Spleen (tissue), 13 donors: ENCODE measurements around the gene STARD3NL. TPM values are rescaled to one million over a fixed set of nuclear protein-coding genes. Genes with fewer than 3 reads are reported as not detected.
A peak's percentile ranks its signal among the peaks of the same experiment; 100 is the strongest.

ENCODE experiments used
- DNase-seq: peaks from one replicate; pipeline ENCODE4 v3.0.0-alpha.2; 2020
- H3K27ac ChIP-seq, 8 donors: fragments of 200-600 bp; sonication (generic) in 7 of 8; 1 replicate in 4 of 8; 2 replicates in 4 of 8; pipeline versions ENCODE4 v1.5.0 to v1.8.0; 2016 to 2021; ENCODE audit warnings: inconsistent platforms in 4 of 8, mild to moderate bottlenecking in 4 of 8, moderate library complexity in 1 of 8
- H3K27me3 ChIP-seq, 7 donors: fragments of 200-600 bp; sonication (generic) in 6 of 7; replicated peaks in 1 of 7; 1 replicate in 4 of 7; 2 replicates in 3 of 7; pipeline versions ENCODE4 v1.5.0 to v1.8.0; 2016 to 2021; ENCODE audit warnings: inconsistent platforms in 3 of 7, mild to moderate bottlenecking in 1 of 7
- H3K36me3 ChIP-seq, 6 donors: fragments of 200-600 bp; sonication (generic) in 5 of 6; 1 replicate in 4 of 6; 2 replicates in 2 of 6; pipeline versions ENCODE4 v1.5.0 to v1.8.0; 2016 to 2021; ENCODE audit warnings: inconsistent platforms in 2 of 6
- H3K4me1 ChIP-seq, 6 donors: fragments of 200-600 bp; sonication (generic) in 5 of 6; 1 replicate in 3 of 6; 2 replicates in 3 of 6; pipeline versions ENCODE4 v1.5.0 to v1.8.0; 2016 to 2021; ENCODE audit warnings: inconsistent platforms in 3 of 6
- H3K4me3 ChIP-seq, 8 donors: fragments of 200-600 bp; sonication (generic) in 7 of 8; 1 replicate in 4 of 8; 2 replicates in 4 of 8; pipeline versions ENCODE4 v1.5.0 to v1.8.0; 2016 to 2021; ENCODE audit warnings: inconsistent platforms in 4 of 8, mild to moderate bottlenecking in 4 of 8, moderate library complexity in 2 of 8
- H3K9me3 ChIP-seq, 8 donors: fragments of 200-600 bp; sonication (generic) in 7 of 8; 1 replicate in 4 of 8; 2 replicates in 4 of 8; pipeline versions ENCODE4 v1.5.0 to v1.8.0; 2016 to 2021; ENCODE audit warnings: inconsistent platforms in 4 of 8
- CTCF ChIP-seq, 11 experiments: fragments of 200-600 bp in 7 of 11; fragments of 450-650 bp in 4 of 11; sonication (generic) in 4 of 11; IDR thresholded peaks in 8 of 11; conservative IDR thresholded peaks in 3 of 11; 1 replicate in 7 of 11; 2 replicates in 4 of 11; pipeline versions ENCODE4 v1.4.0 to v1.8.0; 2016 to 2021; ENCODE audit warnings: antibody characterized with exemption in 11 of 11, inconsistent platforms in 4 of 11, mild to moderate bottlenecking in 1 of 11
- POLR2A ChIP-seq, 3 donors: fragments of 450-650 bp; IDR thresholded peaks; one replicate each; pipeline ENCODE4 v1.5.1; 2017; ENCODE audit warnings: antibody characterized with exemption in 3 of 3, mild to moderate bottlenecking in 1 of 3
- POLR2AphosphoS5 ChIP-seq, 3 donors: sonication (generic); formaldehyde crosslinking; IDR thresholded peaks; one replicate each; pipeline ENCODE4 v1.5.1; 2017; ENCODE audit warnings: antibody characterized with exemption in 3 of 3
- WGBS, 5 donors: extraction: QIAGEN DNeasy Blood & Tissue Kit in 3 of 5; methylation state at CpG; one replicate each; pipeline versions ENCODE4 v1.1.5 to v1.1.7; 2013 to 2018; 5-methylcytosine and 5-hydroxymethylcytosine counted together
- intact Hi-C: fragments of 100-400 bp; cut with DNase I; formaldehyde crosslinking; loops from one replicate; pipeline ENCODE4 v1.15.0; 2023; ENCODE audit warnings: low total_unique reads
- long read RNA-seq, 2 donors: transcript quantifications; one replicate each; lab custom pipeline, GENCODE V29; 2026
- polyA plus RNA-seq, 3 donors: library from polyadenylated mRNA; stranded (reverse); fragments of 200-250 nt; gene quantifications; one replicate each; pipeline ENCODE4 v1.2.1, GENCODE V29; 2013
- total RNA-seq, 7 donors: library from RNA; depleted of rRNA in 3 of 7; stranded (reverse); fragments of >200 nt in 3 of 7; fragmentation: NEBNext Ultra II Directional in 4 of 7; extraction: Animal tissue kit (Norgen Biotek cat#: 25700) in 4 of 7; gene quantifications; one replicate each; pipeline versions ENCODE4 v1.1.0 to v1.2.1, GENCODE V29; 2016 to 2021
- donor health status: healthy with polysubstance abuse.
- donor health status: DM: no; HTN: no; CAD: no; lungs with moderate emphysema.
- donor health status: DM: no; HTN: no; CAD: no.
- donor health status: Bipolar disorder and iron deficiency.
- donor health status: healthy.
- donor health status: DM: no; HTN: no; CAD: no.
- donor health status: DM: yes; HTN: yes; CAD: no.

STARD3NL gene
- total RNA-seq (10 to 100 TPM; 29.8 to 50.2 (median 38.8) TPM), polyA plus RNA-seq (10 to 100 TPM; 19.8 to 30.6 (median 24.1) TPM)
- long read RNA-seq, donor 1, transcript STARD3NL-201 (9 exons, 1,728 nt) = major isoform, 25 of 46 reads
- long read RNA-seq, donor 1, partial matches to known transcripts = 15 of 46 reads
- long read RNA-seq, donor 1, other reads (novel, unspliced or antisense) = 0 of 46 reads
- long read RNA-seq, donor 2, transcript STARD3NL-201 (9 exons, 1,728 nt) = major isoform, 16 of 21 reads
- long read RNA-seq, donor 2, partial matches to known transcripts = 5 of 21 reads
- long read RNA-seq, donor 2, other reads (novel, unspliced or antisense) = 0 of 21 reads

GRCh38 chr7:38178004-38178694, at the start of gene STARD3NL:
STARD3NL (plus strand) TSS chr7:38178245; CDS start chr7:38207505, 29,260 bp downstream.
- peak; percentile 97 for DNase-seq
- Histone ChIP-seq H3K27me3 (no peaks in the 10 kb centered on the region), H3K4me3 (peak within 1 kb of the TSS; percentile 58 to 88 (median 74)), H3K27ac (peak within 1 kb of the TSS; percentile 91 to 96 (median 94)), H3K9me3 (no peaks in the 10 kb centered on the region), H3K4me1 (peaks cover 20 to 55% (median 40%) of the 10 kb centered on the region in 6 donors), H3K36me3 (no peaks in the 10 kb centered on the region)
- TF ChIP-seq POLR2AphosphoS5 (IDR thresholded peaks at IDR 0.05) = peak; percentile 87 to 89 (median 89)
- TF ChIP-seq POLR2A (IDR thresholded peaks at IDR 0.05) = peak in 1 of 3 donors; percentile 58
- peak in 6 of 11 experiments; percentile 31 to 66 (median 46) for TF ChIP-seq CTCF (IDR thresholded peaks at IDR 0.05 in 8 of 11, conservative IDR thresholded peaks at IDR 0.05 in 3 of 11)
- WGBS, 5 donors = 0 to 1% (median 0%) methylated on average over 19 to 51 of the region's 51 CpGs
- intact Hi-C loops = no loop called here

GRCh38 chr7:38129162-38129561, 48.9 kb upstream of the STARD3NL start:
- no peaks in the 10 kb centered on the region for H3K4me1 ChIP-seq
- H3K36me3 ChIP-seq = no peaks in the 10 kb centered on the region
- H3K9me3 ChIP-seq = peaks cover 0 to 7% (median 0%) of the 10 kb centered on the region in 8 donors
- intact Hi-C loops = no loop called here
- no peak overlapping the region for H3K4me3 ChIP-seq
- TF ChIP-seq CTCF (IDR thresholded peaks at IDR 0.05 in 8 of 11, conservative IDR thresholded peaks at IDR 0.05 in 3 of 11) (no peak), POLR2A (IDR thresholded peaks at IDR 0.05) (no peak), POLR2AphosphoS5 (IDR thresholded peaks at IDR 0.05) (no peak)
- 91 to 97% (median 93%) methylated on average over 3 of the region's 3 CpGs for WGBS, 5 donors
- DNase-seq = no peak
- H3K27ac ChIP-seq = no peak overlapping the region
- H3K27me3 ChIP-seq = peaks cover 0 to 5% (median 0%) of the 10 kb centered on the region in 7 donors

GRCh38 chr7:38129579-38129978, 48.5 kb upstream of the STARD3NL start:
- no peaks in the 10 kb centered on the region for H3K4me1 ChIP-seq
- no peak for DNase-seq
- no peak for TF ChIP-seq CTCF (IDR thresholded peaks at IDR 0.05 in 8 of 11, conservative IDR thresholded peaks at IDR 0.05 in 3 of 11)
- no peak for TF ChIP-seq POLR2A (IDR thresholded peaks at IDR 0.05)
- TF ChIP-seq POLR2AphosphoS5 (IDR thresholded peaks at IDR 0.05) = no peak
- no peaks in the 10 kb centered on the region for H3K36me3 ChIP-seq
- intact Hi-C loops = no loop called here
- peaks cover 0 to 7% (median 0%) of the 10 kb centered on the region in 8 donors for H3K9me3 ChIP-seq
- H3K27me3 ChIP-seq = peaks cover 0 to 5% (median 0%) of the 10 kb centered on the region in 7 donors
- WGBS, 5 donors = 86 to 97% (median 89%) methylated on average over 2 of the region's 2 CpGs
- no peak overlapping the region for H3K4me3 ChIP-seq
- no peak overlapping the region for H3K27ac ChIP-seq

- DNase-seq = no peak
- no peaks in the 10 kb centered on the region for H3K27me3 ChIP-seq
- no peaks in the 10 kb centered on the region for H3K4me1 ChIP-seq
- 89 to 99% (median 91%) methylated on average over 2 of the region's 2 CpGs for WGBS, 5 donors
- TF ChIP-seq POLR2AphosphoS5 (IDR thresholded peaks at IDR 0.05) = no peak
- no peak for TF ChIP-seq CTCF (IDR thresholded peaks at IDR 0.05 in 8 of 11, conservative IDR thresholded peaks at IDR 0.05 in 3 of 11)
- TF ChIP-seq POLR2A (IDR thresholded peaks at IDR 0.05) = no peak
- intact Hi-C loops = no loop called here
- H3K4me3 ChIP-seq = no peak overlapping the region
- no peaks in the 10 kb centered on the region for H3K36me3 ChIP-seq
- peaks cover 0 to 5% (median 0%) of the 10 kb centered on the region in 8 donors for H3K9me3 ChIP-seq
- no peak overlapping the region for H3K27ac ChIP-seq
Measured at GRCh38 chr7:38138171-38138570, 39.9 kb upstream of the STARD3NL start.
